HK-2 (cell line): ENCODE measurements around the gene MCTP1.
"Not testable (repeated sequence)": the region's sequence is repeated elsewhere in the genome, so short reads cannot be mapped to it uniquely, and the experiment has no call there.

Experiments
- DNase-seq: peaks from one replicate; pipeline ENCODE4 v3.0.0-alpha.2; 2018; ENCODE audit not compliant: unreplicated experiment

Gene MCTP1

GRCh38 chr5:94870511-94871183, 414.2 kb downstream of the MCTP1 start:
- no peak for DNase-seq

- DNase-seq, result no peak
These were observed 415.0 kb downstream of the MCTP1 start for GRCh38 chr5:94869921-94870320.

GRCh38 chr5:94863951-94864350, 420.9 kb downstream of the MCTP1 start:
- no peak for DNase-seq

- no peak for DNase-seq
These were observed 427.8 kb downstream of the MCTP1 start for GRCh38 chr5:94857111-94857510.

GRCh38 chr5:94856257-94856800, 428.6 kb downstream of the MCTP1 start:
- DNase-seq, result no peak

GRCh38 chr5:94855543-94855942, 429.4 kb downstream of the MCTP1 start:
- DNase-seq, result no peak

DNA sequence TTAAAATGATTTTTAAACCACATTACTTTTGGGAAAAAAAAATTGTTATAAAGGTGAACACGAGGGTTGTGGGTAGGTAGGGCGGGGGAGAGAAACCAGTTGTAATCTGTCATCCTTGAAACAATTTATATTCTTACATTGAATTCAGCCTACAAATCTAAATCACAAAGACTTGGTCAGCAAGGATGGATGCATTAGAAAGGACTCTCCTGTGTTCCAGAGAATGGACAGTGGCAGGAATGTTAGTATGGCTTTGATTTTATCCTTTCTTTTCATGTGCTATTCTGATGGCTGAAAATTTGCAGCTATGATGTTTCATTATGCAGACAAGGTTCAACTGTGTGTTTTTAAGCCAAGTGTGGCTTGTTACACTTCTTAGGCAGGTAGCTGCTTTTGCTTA, 431.8 kb downstream of the MCTP1 start:
- DNase-seq, result no peak

DNA sequence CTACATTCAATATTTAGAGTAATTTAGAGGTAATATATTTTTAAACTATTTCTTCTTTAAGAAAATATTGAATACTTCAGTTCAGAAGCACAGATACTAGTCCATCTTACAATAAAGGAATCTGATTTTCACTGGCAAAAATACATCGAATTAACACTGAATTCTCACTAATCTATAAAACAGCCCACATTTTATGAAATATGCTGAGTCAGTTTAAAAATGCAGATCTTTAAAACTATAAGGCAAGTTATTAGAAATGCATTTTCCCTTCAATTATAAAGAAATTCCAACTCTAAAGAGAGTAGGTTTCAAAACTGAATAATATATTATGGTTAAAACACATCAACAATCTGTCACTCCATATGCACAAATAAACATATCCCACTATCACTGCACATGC, 433.9 kb downstream of the MCTP1 start:
- DNase-seq, result no peak

GRCh38 chr5:94849821-94850736, 434.8 kb downstream of the MCTP1 start:
- DNase-seq, result no peak

- DNase-seq, result no peak
These were observed 435.6 kb downstream of the MCTP1 start for GRCh38 chr5:94849324-94849723.

GRCh38 chr5:94847726-94848125, 437.2 kb downstream of the MCTP1 start:
- DNase-seq, result no peak

GRCh38 chr5:94847019-94847418, 437.9 kb downstream of the MCTP1 start:
- no peak for DNase-seq

GRCh38 chr5:94845696-94846095, 439.2 kb downstream of the MCTP1 start:
- not testable (repeated sequence) for DNase-seq

GRCh38 chr5:94841598-94842322, 443.1 kb downstream of the MCTP1 start:
- DNase-seq, result no peak

GRCh38 chr5:94833851-94834250, 451.0 kb downstream of the MCTP1 start:
- no peak for DNase-seq

- no peak for DNase-seq
These were observed 452.2 kb downstream of the MCTP1 start for GRCh38 chr5:94832685-94833084.

DNA sequence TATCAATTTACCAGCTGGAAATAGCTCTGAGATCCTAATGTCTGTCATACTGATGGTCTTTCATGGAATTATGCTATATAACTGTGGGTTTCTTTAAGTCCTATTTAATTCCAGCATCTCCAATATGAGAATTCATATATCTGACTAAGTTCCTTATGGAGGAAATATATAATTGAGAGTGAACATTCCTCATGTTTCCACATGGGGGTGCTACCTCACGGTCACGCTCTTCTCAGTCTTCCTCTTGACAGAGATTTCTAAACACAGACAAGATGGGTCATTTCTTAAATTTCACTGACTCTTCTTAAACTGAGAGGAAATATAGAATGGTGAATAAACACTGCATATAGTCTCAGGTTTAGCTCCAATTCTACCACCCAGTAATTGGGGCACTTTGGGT, 454.4 kb downstream of the MCTP1 start:
- DNase-seq, result no peak

GRCh38 chr5:94828222-94828621, 456.7 kb downstream of the MCTP1 start:
- DNase-seq, result not testable (repeated sequence)

DNA sequence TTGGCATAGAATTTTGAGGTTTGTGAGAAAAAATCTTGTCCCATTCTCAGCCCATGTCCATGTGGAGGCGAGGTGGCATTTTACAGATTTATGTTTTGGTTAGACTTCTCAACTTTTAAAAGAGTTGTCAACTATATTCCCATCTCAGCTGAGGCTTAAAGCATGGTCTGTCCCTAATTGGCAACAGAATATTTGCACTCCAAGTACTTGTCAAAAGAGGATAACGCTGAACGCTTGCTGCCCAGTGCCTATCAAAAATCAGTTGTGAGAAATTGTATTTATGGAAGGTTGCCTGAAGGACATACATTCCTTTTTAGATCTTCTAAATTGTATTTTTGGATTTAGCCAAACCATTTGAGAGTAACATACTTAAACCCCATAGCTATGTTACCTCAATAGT, 464.4 kb downstream of the MCTP1 start:
- DNase-seq, result no peak

- no peak for DNase-seq
These were observed 466.0 kb downstream of the MCTP1 start for GRCh38 chr5:94818904-94819303.

DNA sequence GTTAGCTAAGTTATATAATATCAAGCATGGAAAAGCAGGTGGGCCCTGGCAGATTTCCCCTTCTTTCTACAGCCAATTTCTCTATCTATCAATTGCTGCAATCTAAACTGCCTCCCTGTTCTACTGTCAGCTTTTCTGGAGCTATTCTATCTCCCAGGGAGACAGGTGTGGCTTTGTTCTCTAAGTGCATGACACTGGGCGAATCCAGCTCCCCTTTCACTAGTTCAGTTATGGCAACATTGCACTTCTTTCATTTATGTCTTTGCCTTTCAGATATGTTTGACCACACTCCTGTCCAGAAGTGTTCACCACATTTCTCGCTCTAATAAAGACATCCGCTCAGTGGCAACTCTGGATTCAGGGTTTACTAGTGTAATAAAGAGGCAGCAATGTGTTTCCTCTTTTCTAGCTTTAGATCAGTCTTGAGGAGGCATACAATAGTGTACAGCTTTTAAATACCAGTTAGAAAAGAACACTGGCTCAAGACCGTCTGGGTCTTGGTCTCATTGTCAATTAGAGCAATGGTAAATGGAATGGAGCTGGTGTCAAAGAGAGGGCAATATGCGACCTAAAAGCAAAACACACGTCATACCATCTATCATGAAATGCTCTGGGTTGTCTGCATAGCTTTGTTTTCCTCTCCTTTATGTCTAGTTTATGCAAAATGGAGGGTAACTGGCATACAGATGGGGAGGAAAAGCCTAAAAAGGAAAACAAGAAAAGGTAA, 469.4 kb downstream of the MCTP1 start:
- DNase-seq, result no peak

- DNase-seq, result no peak
These were observed 472.7 kb downstream of the MCTP1 start for GRCh38 chr5:94812232-94812631.
